Measurements from ENCODE around the gene FAM184B. TPM values are rescaled to one million over a fixed set of nuclear protein-coding genes. Genes with fewer than 3 reads are reported as not detected.
A peak's percentile ranks its signal among the peaks of the same experiment; 100 is the strongest.

The FAM184B gene
- total RNA-seq, 4 donors from 2014 or later, result 0.07 to 0.13 TPM; not detected in 2

GRCh38 chr4:17786567-17786966, 5.1 kb upstream of the FAM184B start:
- no peak for DNase-seq (ENCODE audit: low spot score in 2 of 2)
- TF ChIP-seq CTCF (IDR thresholded peaks at IDR 0.05) (no peak), POLR2A (IDR thresholded peaks at IDR 0.05) (no peak)
- WGBS, 2 donors, result 51 to 59% methylated on average over 5 of the region's 5 CpGs
- H3K4me3 ChIP-seq (ENCODE audit: low read depth, poor library complexity, severe bottlenecking), result no peak overlapping the region
- intact Hi-C loops (cut with DNase I; ENCODE audit: low total_unique reads), result no loop called here

- DNase-seq (ENCODE audit: low spot score in 2 of 2), result no peak
- no peak for TF ChIP-seq CTCF (IDR thresholded peaks at IDR 0.05)
- TF ChIP-seq POLR2A (IDR thresholded peaks at IDR 0.05), result no peak
- intact Hi-C loops (cut with DNase I; ENCODE audit: low total_unique reads), result no loop called here
Measured at GRCh38 chr4:17785858-17786257, 4.4 kb upstream of the FAM184B start.

GRCh38 chr4:17780501-17781299, 721 bp downstream of the FAM184B start:
- intact Hi-C loops (cut with DNase I; ENCODE audit: low total_unique reads), result no loop called here
- TF ChIP-seq CTCF (IDR thresholded peaks at IDR 0.05), result no peak
- no peak for TF ChIP-seq POLR2A (IDR thresholded peaks at IDR 0.05)
- peak overlapping the region; percentile 1 for H3K4me3 ChIP-seq (ENCODE audit: low read depth, poor library complexity, severe bottlenecking)
- no peak for DNase-seq (ENCODE audit: low spot score in 2 of 2)
- 9 to 11% methylated on average over 28 to 31 of the region's 31 CpGs for WGBS, 2 donors

More at GRCh38 chr4:17785858-17786257, 4.4 kb upstream of the FAM184B start:
- no peak overlapping the region for H3K4me3 ChIP-seq (ENCODE audit: low read depth, poor library complexity, severe bottlenecking)
- 58 to 62% methylated on average over 5 of the region's 5 CpGs for whole genome bisulfite sequencing, 2 donors

GRCh38 chr4:17778431-17778830, 3.0 kb downstream of the FAM184B start:
- H3K4me3 ChIP-seq (ENCODE audit: low read depth, poor library complexity, severe bottlenecking), result no peak overlapping the region

GRCh38 chr4:17773135-17773698, 8.2 kb downstream of the FAM184B start:
- intact Hi-C loops (cut with DNase I; ENCODE audit: low total_unique reads), result no loop called here
- no peak overlapping the region for H3K4me3 ChIP-seq (ENCODE audit: low read depth, poor library complexity, severe bottlenecking)
- TF ChIP-seq CTCF (IDR thresholded peaks at IDR 0.05) (no peak), POLR2A (IDR thresholded peaks at IDR 0.05) (no peak)
- WGBS, 2 donors, result 86 to 90% methylated on average over 10 of the region's 10 CpGs
- DNase-seq (ENCODE audit: low spot score in 2 of 2), result no peak

More at GRCh38 chr4:17778431-17778830, 3.0 kb downstream of the FAM184B start:
- TF ChIP-seq CTCF (IDR thresholded peaks at IDR 0.05), result no peak
- no peak for TF ChIP-seq POLR2A (IDR thresholded peaks at IDR 0.05)
- no peak for DNase-seq (ENCODE audit: low spot score in 2 of 2)
- intact Hi-C loops (cut with DNase I; ENCODE audit: low total_unique reads), result no loop called here
- 81 to 94% methylated on average over 3 of the region's 3 CpGs for WGBS, 2 donors

Measured in lower leg skin (tissue), 4 donors.